Measurements from ENCODE around the gene SRGAP1. TPM values are rescaled to one million over a fixed set of nuclear protein-coding genes. Genes with fewer than 3 reads are reported as not detected.
"Not testable (repeated sequence)": the region's sequence is repeated elsewhere in the genome, so short reads cannot be mapped to it uniquely, and the experiment has no call there.

Gene SRGAP1
- total RNA-seq, 1 donor from 2014 or later: 7.4 TPM

GRCh38 chr12:64193931-64194330 is 349.4 kb downstream of the SRGAP1 start:
- Histone ChIP-seq H3K27me3 (no peaks in the 10 kb centered on the region), H3K36me3 (peaks cover 0 to 6% of the 10 kb centered on the region in 2 donors), H3K9me3 (no peaks in the 10 kb centered on the region), H3K4me3 (no peak overlapping the region), H3K27ac (no peak overlapping the region), H3K4me1 (no peaks in the 10 kb centered on the region)
- no peak for DNase-seq (ENCODE audit: extremely low spot score in 2 of 2)
- no peak for TF ChIP-seq CTCF (IDR thresholded peaks at IDR 0.05)
- intact Hi-C loops (cut with DNase I): no loop called here

GRCh38 chr12:64194333-64195149 is 350.0 kb downstream of the SRGAP1 start:
- Histone ChIP-seq H3K36me3 (peaks cover 0 to 6% of the 10 kb centered on the region in 2 donors), H3K4me1 (no peaks in the 10 kb centered on the region), H3K9me3 (no peaks in the 10 kb centered on the region), H3K27ac (no peak overlapping the region), H3K4me3 (no peak overlapping the region), H3K27me3 (no peaks in the 10 kb centered on the region)
- TF ChIP-seq POLR2AphosphoS5 (IDR thresholded peaks at IDR 0.05; ENCODE audit: insufficient read depth in 1 of 2, low read depth in 1 of 2) (no peak), CTCF (IDR thresholded peaks at IDR 0.05) (no peak), POLR2A (IDR thresholded peaks at IDR 0.05) (no peak)
- intact Hi-C loops (cut with DNase I): no loop called here
- no peak for DNase-seq (ENCODE audit: extremely low spot score in 2 of 2)

- DNase-seq (ENCODE audit: extremely low spot score in 2 of 2); H3K36me3 ChIP-seq; H3K27me3 ChIP-seq; H3K27ac ChIP-seq; H3K4me3 ChIP-seq; H3K4me1 ChIP-seq; intact Hi-C loops (cut with DNase I); H3K9me3 ChIP-seq: not testable (repeated sequence)
Measured at GRCh38 chr12:64195841-64196240, 351.3 kb downstream of the SRGAP1 start.

GRCh38 chr12:64203036-64203435 is 358.5 kb downstream of the SRGAP1 start:
- H3K27ac ChIP-seq: no peak overlapping the region
- no peak overlapping the region for H3K4me3 ChIP-seq
- no peaks in the 10 kb centered on the region for H3K4me1 ChIP-seq
- no peaks in the 10 kb centered on the region for H3K27me3 ChIP-seq
- H3K36me3 ChIP-seq: peaks cover 0 to 8% of the 10 kb centered on the region in 2 donors
- intact Hi-C loops (cut with DNase I): no loop called here
- DNase-seq (ENCODE audit: extremely low spot score in 2 of 2): no peak
- no peak for TF ChIP-seq POLR2AphosphoS5 (IDR thresholded peaks at IDR 0.05; ENCODE audit: insufficient read depth in 1 of 2, low read depth in 1 of 2)
- no peak for TF ChIP-seq CTCF (IDR thresholded peaks at IDR 0.05)
- TF ChIP-seq POLR2A (IDR thresholded peaks at IDR 0.05): no peak
- no peaks in the 10 kb centered on the region for H3K9me3 ChIP-seq

GRCh38 chr12:64203775-64204174 is 359.3 kb downstream of the SRGAP1 start:
- peaks cover 0 to 8% of the 10 kb centered on the region in 2 donors for H3K36me3 ChIP-seq
- H3K4me1 ChIP-seq: no peaks in the 10 kb centered on the region
- intact Hi-C loops (cut with DNase I): no loop called here
- no peaks in the 10 kb centered on the region for H3K27me3 ChIP-seq
- DNase-seq (ENCODE audit: extremely low spot score in 2 of 2): no peak
- H3K9me3 ChIP-seq: no peaks in the 10 kb centered on the region
- no peak for TF ChIP-seq CTCF (IDR thresholded peaks at IDR 0.05)
- no peak for TF ChIP-seq POLR2A (IDR thresholded peaks at IDR 0.05)
- H3K4me3 ChIP-seq: no peak overlapping the region
- no peak overlapping the region for H3K27ac ChIP-seq

Measured in vagina (tissue), 2 donors.